Panc1 (cell line): ENCODE results near the gene CACNA1A. TPM values are rescaled to one million over a fixed set of nuclear protein-coding genes. Genes with fewer than 3 reads are reported as not detected.

ENCODE experiments used
- ATAC-seq: fragments of 200-7000 bp; cut with Tn5 transposase; 2 replicates; pipeline ENCODE4 v1.9.1; 2020; ENCODE audit warnings: mild to moderate bottlenecking, moderate library complexity
- BruUV-seq: library from RNA; stranded (reverse); fragments of 400-500 nt; replicated peaks from 2 replicates; lab custom pipeline; 2021; lab: Mats Ljungman, UMichigan
- CTCF ChIA-PET: fragments of 300-600 bp; sonication (Branson Sonifier 250); formaldehyde crosslinking; loops from one replicate; lab custom pipeline; 2022; ENCODE audit warnings: antibody characterized with exemption; lab: Charles Lee
- POLR2A ChIA-PET: fragments of 300-600 bp; sonication (Branson Sonifier 250); formaldehyde crosslinking; loops from one replicate; lab custom pipeline; 2022; ENCODE audit warnings: antibody characterized with exemption; lab: Charles Lee
- DNase-seq: peaks from one replicate; pipeline ENCODE4 v3.0.0-alpha.2; 2010; ENCODE audit warnings: low read depth, low spot score
- H3K27ac ChIP-seq: 2 replicates; pipeline ENCODE4 v1.5.1; 2011; ENCODE audit warnings: mild to moderate bottlenecking, low read length, inconsistent platforms
- H3K27me3 ChIP-seq: fragments of 200-500 bp; sonication (Bioruptor generic); 2 replicates; pipeline ENCODE4 v1.6.0; 2014; ENCODE audit warnings: low read length, inconsistent platforms; ENCODE audit not compliant: control insufficient read depth, insufficient read depth
- H3K36me3 ChIP-seq: fragments of 200-500 bp; sonication (Bioruptor generic); 2 replicates; pipeline ENCODE4 v1.5.1; 2014; ENCODE audit warnings: inconsistent platforms, mild to moderate bottlenecking, low read length, moderate library complexity; ENCODE audit not compliant: control insufficient read depth, insufficient read depth
- H3K4me1 ChIP-seq: 2 replicates; pipeline ENCODE4 v1.5.1; 2011; ENCODE audit warnings: inconsistent platforms, mild to moderate bottlenecking, low read length, moderate library complexity; ENCODE audit not compliant: control insufficient read depth, insufficient read depth
- H3K4me3 ChIP-seq, 2 experiments: 2 replicates each; pipeline ENCODE4 v1.5.1; 2011 to 2012; ENCODE audit warnings: low read depth in 2 of 2, low read length in 2 of 2, mild to moderate bottlenecking in 2 of 2, inconsistent platforms in 1 of 2, moderate library complexity in 1 of 2
- H3K9me3 ChIP-seq: fragments of 200-500 bp; sonication (Bioruptor generic); 2 replicates; pipeline ENCODE4 v1.5.1; 2014; ENCODE audit warnings: low read depth, mild to moderate bottlenecking, inconsistent platforms, low read length, moderate library complexity; ENCODE audit not compliant: control insufficient read depth, insufficient read depth
- POLR2AphosphoS5 ChIP-seq: IDR thresholded peaks from 2 replicates; pipeline ENCODE4 v1.6.1; 2012; ENCODE audit warnings: mild to moderate bottlenecking, low read depth, low read length, moderate library complexity
- SIN3A ChIP-seq: IDR thresholded peaks from 2 replicates; pipeline ENCODE4 v1.6.1; 2012; ENCODE audit warnings: low read depth, mild to moderate bottlenecking, low read length, moderate library complexity, borderline replicate concordance; ENCODE audit not compliant: insufficient read depth
- TCF7L2 ChIP-seq: IDR thresholded peaks from 2 replicates; pipeline ENCODE4 v1.6.1; 2011; ENCODE audit warnings: mild to moderate bottlenecking, low read depth, low read length, inconsistent platforms
- in situ Hi-C: cut with HindIII; loops from 2 replicates; pipeline ENCODE4 v1.10.0; 2016; ENCODE audit warnings: low sequenced_read_pairs, low pct_unique_long_range_greater_than_20kb
- intact Hi-C: fragments of 100-400 bp; cut with micrococcal nuclease; formaldehyde crosslinking; loops from one replicate; pipeline ENCODE4 v1.10.0; 2022; ENCODE audit not compliant: unreplicated experiment
- total RNA-seq: library from RNA; stranded (reverse); gene quantifications from one replicate; pipeline ENCODE4 v1.2.1, GENCODE V29; 2021; ENCODE audit not compliant: unreplicated experiment
- TF ChIP-seq, protein P1 (sequence below): fragments of 450-650 bp; IDR thresholded peaks from 2 replicates; pipeline ENCODE4 v1.5.1; 2017; ENCODE audit warnings: mild to moderate bottlenecking
- TF ChIP-seq, protein P2 (sequence below), 2 experiments: IDR thresholded peaks; 2 replicates each; pipeline ENCODE4 v1.6.1; 2011 to 2012; ENCODE audit warnings: low read depth in 2 of 2, control low read depth in 1 of 2, low read length in 1 of 2, mild to moderate bottlenecking in 1 of 2, moderate library complexity in 1 of 2; ENCODE audit not compliant: insufficient read depth in 1 of 2

CACNA1A gene
- total RNA-seq, 1 experiment from 2014 or later = 0.51 TPM

DNA sequence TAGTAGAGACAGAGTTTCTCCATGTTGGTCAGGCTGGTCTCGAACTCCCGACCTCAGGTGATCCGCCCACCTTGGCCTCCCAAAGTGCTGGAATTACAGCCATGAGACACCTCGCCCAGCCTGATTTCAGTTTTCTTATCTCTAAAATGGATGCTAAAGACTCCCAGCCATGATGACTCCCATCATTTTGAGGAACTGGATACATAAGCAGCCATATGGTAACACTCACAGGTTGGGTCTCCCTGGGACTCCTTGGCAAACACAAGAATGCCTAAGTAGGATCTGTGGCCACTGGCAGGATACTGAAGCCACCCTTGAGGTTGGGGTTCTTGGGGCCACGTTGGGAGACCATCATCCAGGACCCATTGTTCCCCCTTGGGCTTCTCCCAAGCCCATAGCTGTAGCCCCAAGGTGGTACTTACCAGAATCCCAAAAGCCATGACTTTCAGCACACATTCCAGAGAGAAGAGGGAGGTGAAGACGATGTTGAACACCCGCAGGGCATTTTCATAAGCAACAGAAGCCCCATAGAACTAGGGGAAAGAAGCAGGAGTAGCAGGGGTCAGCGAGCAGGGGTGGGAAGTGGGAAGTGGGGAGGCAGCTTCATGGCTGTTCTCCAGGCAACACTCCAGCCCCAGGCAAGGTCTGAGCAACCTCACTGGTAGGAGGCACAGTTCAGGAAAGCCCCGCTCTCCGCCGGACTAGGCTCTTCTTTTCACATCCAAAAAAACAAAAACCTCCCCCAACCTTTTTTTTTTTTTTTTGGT, 253.5 kb downstream of the CACNA1A start:
- BruUV-seq = no TSS peak
- Histone ChIP-seq H3K4me3 (no peak overlapping the region), H3K27ac (no peak overlapping the region), H3K4me1 (no peaks in the 10 kb centered on the region), H3K9me3 (no peaks in the 10 kb centered on the region; the same call in 1 of the 2 replicates), H3K36me3 (no peaks in the 10 kb centered on the region), H3K27me3 (no peaks in the 10 kb centered on the region)
- DNase-seq (no peak), ATAC-seq (no peak)
- TF ChIP-seq SIN3A (no peak), TCF7L2 (no peak), POLR2AphosphoS5 (no peak)
- TF ChIP-seq, protein P1, sequence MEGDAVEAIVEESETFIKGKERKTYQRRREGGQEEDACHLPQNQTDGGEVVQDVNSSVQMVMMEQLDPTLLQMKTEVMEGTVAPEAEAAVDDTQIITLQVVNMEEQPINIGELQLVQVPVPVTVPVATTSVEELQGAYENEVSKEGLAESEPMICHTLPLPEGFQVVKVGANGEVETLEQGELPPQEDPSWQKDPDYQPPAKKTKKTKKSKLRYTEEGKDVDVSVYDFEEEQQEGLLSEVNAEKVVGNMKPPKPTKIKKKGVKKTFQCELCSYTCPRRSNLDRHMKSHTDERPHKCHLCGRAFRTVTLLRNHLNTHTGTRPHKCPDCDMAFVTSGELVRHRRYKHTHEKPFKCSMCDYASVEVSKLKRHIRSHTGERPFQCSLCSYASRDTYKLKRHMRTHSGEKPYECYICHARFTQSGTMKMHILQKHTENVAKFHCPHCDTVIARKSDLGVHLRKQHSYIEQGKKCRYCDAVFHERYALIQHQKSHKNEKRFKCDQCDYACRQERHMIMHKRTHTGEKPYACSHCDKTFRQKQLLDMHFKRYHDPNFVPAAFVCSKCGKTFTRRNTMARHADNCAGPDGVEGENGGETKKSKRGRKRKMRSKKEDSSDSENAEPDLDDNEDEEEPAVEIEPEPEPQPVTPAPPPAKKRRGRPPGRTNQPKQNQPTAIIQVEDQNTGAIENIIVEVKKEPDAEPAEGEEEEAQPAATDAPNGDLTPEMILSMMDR = no peak
- TF ChIP-seq, protein P2, sequence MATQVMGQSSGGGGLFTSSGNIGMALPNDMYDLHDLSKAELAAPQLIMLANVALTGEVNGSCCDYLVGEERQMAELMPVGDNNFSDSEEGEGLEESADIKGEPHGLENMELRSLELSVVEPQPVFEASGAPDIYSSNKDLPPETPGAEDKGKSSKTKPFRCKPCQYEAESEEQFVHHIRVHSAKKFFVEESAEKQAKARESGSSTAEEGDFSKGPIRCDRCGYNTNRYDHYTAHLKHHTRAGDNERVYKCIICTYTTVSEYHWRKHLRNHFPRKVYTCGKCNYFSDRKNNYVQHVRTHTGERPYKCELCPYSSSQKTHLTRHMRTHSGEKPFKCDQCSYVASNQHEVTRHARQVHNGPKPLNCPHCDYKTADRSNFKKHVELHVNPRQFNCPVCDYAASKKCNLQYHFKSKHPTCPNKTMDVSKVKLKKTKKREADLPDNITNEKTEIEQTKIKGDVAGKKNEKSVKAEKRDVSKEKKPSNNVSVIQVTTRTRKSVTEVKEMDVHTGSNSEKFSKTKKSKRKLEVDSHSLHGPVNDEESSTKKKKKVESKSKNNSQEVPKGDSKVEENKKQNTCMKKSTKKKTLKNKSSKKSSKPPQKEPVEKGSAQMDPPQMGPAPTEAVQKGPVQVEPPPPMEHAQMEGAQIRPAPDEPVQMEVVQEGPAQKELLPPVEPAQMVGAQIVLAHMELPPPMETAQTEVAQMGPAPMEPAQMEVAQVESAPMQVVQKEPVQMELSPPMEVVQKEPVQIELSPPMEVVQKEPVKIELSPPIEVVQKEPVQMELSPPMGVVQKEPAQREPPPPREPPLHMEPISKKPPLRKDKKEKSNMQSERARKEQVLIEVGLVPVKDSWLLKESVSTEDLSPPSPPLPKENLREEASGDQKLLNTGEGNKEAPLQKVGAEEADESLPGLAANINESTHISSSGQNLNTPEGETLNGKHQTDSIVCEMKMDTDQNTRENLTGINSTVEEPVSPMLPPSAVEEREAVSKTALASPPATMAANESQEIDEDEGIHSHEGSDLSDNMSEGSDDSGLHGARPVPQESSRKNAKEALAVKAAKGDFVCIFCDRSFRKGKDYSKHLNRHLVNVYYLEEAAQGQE (IDR thresholded peaks at IDR 0.05; ENCODE audit: insufficient read depth in 1 of 2, low read depth in 2 of 2, low read length in 1 of 2) = no peak
- intact Hi-C loops = no loop called here
- ChIA-PET POLR2A (no interaction called here), CTCF (no interaction called here)
- in situ Hi-C loops = no loop called here

DNA sequence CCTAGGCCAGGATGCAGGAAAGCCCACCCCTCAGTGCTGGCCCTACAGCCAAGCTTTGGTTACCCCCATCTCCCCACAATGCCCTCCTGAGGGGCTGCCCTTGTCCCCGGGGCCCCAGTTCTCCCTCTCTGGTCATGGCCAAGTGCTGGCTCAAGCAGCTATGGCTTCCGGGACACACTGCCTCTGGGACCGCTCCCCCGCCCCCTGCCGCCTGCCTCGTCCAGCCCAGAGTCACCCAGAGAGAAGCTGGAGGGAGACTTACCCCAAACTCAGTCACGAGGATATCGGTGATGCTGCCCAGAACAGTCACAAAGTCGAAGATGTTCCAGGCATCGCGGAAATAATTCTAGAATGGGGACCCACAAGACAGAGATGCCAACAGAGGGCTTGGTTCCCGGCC, 261.4 kb downstream of the CACNA1A start:
- Histone ChIP-seq H3K27me3 (no peaks in the 10 kb centered on the region), H3K4me3 (no peak overlapping the region), H3K36me3 (no peaks in the 10 kb centered on the region), H3K9me3 (no peaks in the 10 kb centered on the region), H3K4me1 (no peaks in the 10 kb centered on the region), H3K27ac (no peak overlapping the region)
- intact Hi-C loops = no loop called here
- POLR2A ChIA-PET = no interaction called here
- in situ Hi-C loops = no loop called here
- ATAC-seq (no peak), DNase-seq (no peak)
- CTCF ChIA-PET = interaction anchor here (0.6 to 0.7 kb wide), 4 partner anchors 38 to 330 kb away, joined by 3 to 9 read pairs (median 6); no protein-coding TSS in a partner anchor
- TF ChIP-seq TCF7L2 (no peak), SIN3A (no peak), POLR2AphosphoS5 (no peak)
- TF ChIP-seq, protein P1 = no peak
- TF ChIP-seq, protein P2 (IDR thresholded peaks at IDR 0.05; ENCODE audit: insufficient read depth in 1 of 2, low read depth in 2 of 2, low read length in 1 of 2) = no peak
- no TSS peak for BruUV-seq
